ENCODE results near the gene EFCAB6. TPM values are rescaled to one million over a fixed set of nuclear protein-coding genes. Genes with fewer than 3 reads are reported as not detected.

The EFCAB6 gene
- total RNA-seq, 2 donors from 2014 or later, result 0.12 to 1.3 TPM

GRCh38 chr22:43823911-43824665, 12.0 kb upstream of the EFCAB6 start:
- no peak overlapping the region for H3K27ac Mint-ChIP-seq
- no peaks in the 10 kb centered on the region for H3K36me3 Mint-ChIP-seq
- H3K4me3 Mint-ChIP-seq, result no peak overlapping the region
- peaks cover 18 to 22% of the 10 kb centered on the region in 2 donors for H3K27me3 Mint-ChIP-seq
- no peaks in the 10 kb centered on the region for H3K4me1 Mint-ChIP-seq (ENCODE audit: low read depth in 2 of 2)
- ATAC-seq (no peak), DNase-seq (ENCODE audit: low spot score) (peak; percentile 34)
- no peaks in the 10 kb centered on the region for H3K9me3 Mint-ChIP-seq

GRCh38 chr22:43823353-43823908, 11.3 kb upstream of the EFCAB6 start:
- ATAC-seq (no peak), DNase-seq (ENCODE audit: low spot score) (peak; percentile 10)
- Mint-ChIP-seq H3K9me3 (no peaks in the 10 kb centered on the region), H3K36me3 (no peaks in the 10 kb centered on the region), H3K4me1 (ENCODE audit: low read depth in 2 of 2) (no peaks in the 10 kb centered on the region), H3K4me3 (no peak overlapping the region), H3K27ac (no peak overlapping the region), H3K27me3 (peaks cover 18 to 22% of the 10 kb centered on the region in 2 donors)

- no peaks in the 10 kb centered on the region for H3K9me3 Mint-ChIP-seq
- peak; percentile 45 for DNase-seq (ENCODE audit: low spot score)
- peak; percentile 37 to 44 for ATAC-seq
- H3K4me1 Mint-ChIP-seq (ENCODE audit: low read depth in 2 of 2), result no peaks in the 10 kb centered on the region
- H3K36me3 Mint-ChIP-seq, result no peaks in the 10 kb centered on the region
- peaks cover 18 to 22% of the 10 kb centered on the region in 2 donors for H3K27me3 Mint-ChIP-seq
- H3K27ac Mint-ChIP-seq, result no peak overlapping the region
- H3K4me3 Mint-ChIP-seq, result no peak overlapping the region
Measured at GRCh38 chr22:43821606-43822425, 9.7 kb upstream of the EFCAB6 start.

GRCh38 chr22:43820651-43821305, 8.7 kb upstream of the EFCAB6 start:
- no peaks in the 10 kb centered on the region for H3K9me3 Mint-ChIP-seq
- H3K4me3 Mint-ChIP-seq, result no peak overlapping the region
- ATAC-seq, result no peak
- H3K27me3 Mint-ChIP-seq, result peaks cover 18 to 19% of the 10 kb centered on the region in 2 donors
- H3K36me3 Mint-ChIP-seq, result no peaks in the 10 kb centered on the region
- peak; percentile 42 for DNase-seq (ENCODE audit: low spot score)
- H3K4me1 Mint-ChIP-seq (ENCODE audit: low read depth in 2 of 2), result no peaks in the 10 kb centered on the region
- no peak overlapping the region for H3K27ac Mint-ChIP-seq

- Mint-ChIP-seq H3K9me3 (no peaks in the 10 kb centered on the region), H3K27ac (no peak overlapping the region), H3K36me3 (no peaks in the 10 kb centered on the region), H3K4me3 (no peak overlapping the region), H3K4me1 (ENCODE audit: low read depth in 2 of 2) (no peaks in the 10 kb centered on the region), H3K27me3 (peaks cover 12 to 18% of the 10 kb centered on the region in 2 donors)
- ATAC-seq (no peak), DNase-seq (ENCODE audit: low spot score) (peak; percentile 29)
Measured at GRCh38 chr22:43819931-43820640, 8.0 kb upstream of the EFCAB6 start.

GRCh38 chr22:43819421-43819921, 7.4 kb upstream of the EFCAB6 start:
- no peak for ATAC-seq
- peaks cover under 1 to 3% of the 10 kb centered on the region in 2 donors for H3K4me1 Mint-ChIP-seq (ENCODE audit: low read depth in 2 of 2)
- H3K27ac Mint-ChIP-seq, result no peak overlapping the region
- no peaks in the 10 kb centered on the region for H3K36me3 Mint-ChIP-seq
- H3K27me3 Mint-ChIP-seq, result peaks cover 12 to 14% of the 10 kb centered on the region in 2 donors
- no peak overlapping the region for H3K4me3 Mint-ChIP-seq
- H3K9me3 Mint-ChIP-seq, result no peaks in the 10 kb centered on the region
- peak; percentile 3 for DNase-seq (ENCODE audit: low spot score)

GRCh38 chr22:43818981-43819380, 6.9 kb upstream of the EFCAB6 start:
- Mint-ChIP-seq H3K36me3 (no peaks in the 10 kb centered on the region), H3K4me3 (no peak overlapping the region), H3K27ac (no peak overlapping the region), H3K9me3 (no peaks in the 10 kb centered on the region), H3K27me3 (peaks cover 12 to 14% of the 10 kb centered on the region in 2 donors), H3K4me1 (ENCODE audit: low read depth in 2 of 2) (peaks cover 5 to 8% of the 10 kb centered on the region in 2 donors)
- DNase-seq (ENCODE audit: low spot score) (no peak), ATAC-seq (no peak)

GRCh38 chr22:43817402-43817801, 5.3 kb upstream of the EFCAB6 start:
- Mint-ChIP-seq H3K27me3 (peaks cover 4 to 10% of the 10 kb centered on the region in 2 donors), H3K4me3 (no peak overlapping the region), H3K27ac (no peak overlapping the region), H3K36me3 (no peaks in the 10 kb centered on the region), H3K4me1 (ENCODE audit: low read depth in 2 of 2) (peaks cover 14 to 21% of the 10 kb centered on the region in 2 donors), H3K9me3 (no peaks in the 10 kb centered on the region)
- peak; percentile 6 for DNase-seq (ENCODE audit: low spot score)
- ATAC-seq, result no peak

- H3K27me3 Mint-ChIP-seq, result no peaks in the 10 kb centered on the region
- H3K27ac Mint-ChIP-seq, result peak overlapping the region in 1 of 2 donors; percentile 15
- no peaks in the 10 kb centered on the region for H3K9me3 Mint-ChIP-seq
- H3K4me3 Mint-ChIP-seq, result peak overlapping the region; percentile 40
- ATAC-seq, result no peak
- H3K4me1 Mint-ChIP-seq (ENCODE audit: low read depth in 2 of 2), result peaks cover 19 to 32% of the 10 kb centered on the region in 2 donors
- DNase-seq (ENCODE audit: low spot score), result peak; percentile 15
- H3K36me3 Mint-ChIP-seq, result no peaks in the 10 kb centered on the region
Measured at GRCh38 chr22:43814264-43814663, 2.2 kb upstream of the EFCAB6 start.

GRCh38 chr22:43812890-43813289, 785 bp upstream of the EFCAB6 start:
- peak; percentile 45 for DNase-seq (ENCODE audit: low spot score)
- Mint-ChIP-seq H3K9me3 (no peaks in the 10 kb centered on the region), H3K27me3 (peaks cover 0 to under 1% of the 10 kb centered on the region in 2 donors), H3K36me3 (no peaks in the 10 kb centered on the region), H3K27ac (peak overlapping the region; percentile 83 to 89), H3K4me1 (ENCODE audit: low read depth in 2 of 2) (peaks cover 19 to 32% of the 10 kb centered on the region in 2 donors), H3K4me3 (peak overlapping the region; percentile 94)
- no peak for ATAC-seq

GRCh38 chr22:43811777-43812148, 342 bp downstream of the EFCAB6 start:
- ATAC-seq (no peak), DNase-seq (ENCODE audit: low spot score) (no peak)
- Mint-ChIP-seq H3K4me3 (peak overlapping the region; percentile 94), H3K4me1 (ENCODE audit: low read depth in 2 of 2) (peaks cover 19 to 32% of the 10 kb centered on the region in 2 donors), H3K27me3 (peaks cover 0 to 11% of the 10 kb centered on the region in 2 donors), H3K9me3 (no peaks in the 10 kb centered on the region), H3K36me3 (no peaks in the 10 kb centered on the region), H3K27ac (peak overlapping the region; percentile 83 to 89)

GRCh38 chr22:43802897-43803495, 9.1 kb downstream of the EFCAB6 start:
- Mint-ChIP-seq H3K36me3 (peaks cover 21% of the 10 kb centered on the region), H3K4me3 (no peak overlapping the region), H3K4me1 (ENCODE audit: low read depth in 2 of 2) (no peaks in the 10 kb centered on the region), H3K9me3 (peaks cover 6% of the 10 kb centered on the region), H3K27ac (no peak overlapping the region), H3K27me3 (peaks cover 38 to 48% of the 10 kb centered on the region in 2 donors)
- ATAC-seq (no peak), DNase-seq (ENCODE audit: low spot score) (no peak)

All from natural killer cell treated with Interleukin-12 subunit alpha and Interleukin-12 subunit beta and Interleukin-15 and Interleukin-18, amount 100 ng/mL, for 72 hours (primary cell).